ENCODE results near the gene PCYOX1L. TPM values are rescaled to one million over a fixed set of nuclear protein-coding genes. Genes with fewer than 3 reads are reported as not detected.

The PCYOX1L gene
- total and polyA plus RNA-seq, 9 of the 15 experiments (the other 6 are each of a cell fraction or from before 2014, with no cell fraction given): 2.3 to 17.9 (median 6.0) TPM

DNA sequence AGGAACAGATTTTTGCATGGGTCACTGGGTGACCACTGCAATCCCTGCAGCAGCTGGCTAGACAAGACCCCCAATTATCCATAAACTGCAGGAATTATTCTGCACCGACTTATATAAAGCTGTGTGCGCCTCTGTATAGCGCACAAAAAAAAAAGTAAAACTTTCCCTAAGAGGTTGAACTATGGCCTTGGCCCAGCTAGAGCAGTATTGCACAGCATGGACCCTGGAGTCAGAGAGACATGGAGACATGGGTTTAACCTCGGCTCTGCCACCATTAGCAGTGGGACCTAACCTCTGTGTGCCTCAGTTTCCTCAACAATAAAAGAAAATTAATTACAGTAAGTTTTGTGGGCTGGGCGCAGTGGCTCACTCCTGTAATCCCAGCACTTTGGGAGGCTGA, 29.7 kb upstream of the PCYOX1L start:
- no peak for DNase-seq (ENCODE audit: extremely low read depth in 1 of 4, low spot score in 3 of 4)
- H3K4me2 ChIP-seq (ENCODE audit: insufficient read depth, low read length): no peak overlapping the region
- in situ Hi-C loops (cut with MboI): no loop called here
- H3K9me1 ChIP-seq (ENCODE audit: control insufficient read depth, insufficient read depth, low read length): no peaks in the 10 kb centered on the region
- no TSS peak for BruUV-seq (replicated peaks)
- ChIA-PET POLR2A (interaction anchor here (0.8 to 1.0 kb wide), 3 partner anchors 17 to 29 kb away, joined by 3 read pairs; partner anchors contain the start of gene GRPEL2), CTCF (ENCODE audit: low intra/inter-chr PET ratio) (no interaction called here)
- H3K9me3 ChIP-seq (replicated peaks; ENCODE audit: control insufficient read depth, insufficient read depth, low read depth, low read length): no peaks in the 10 kb centered on the region
- H3K9ac ChIP-seq (ENCODE audit: insufficient read depth in 1 of 2, low read depth in 2 of 2, low read length in 2 of 2): no peak overlapping the region
- TF ChIP-seq ZEB2 (IDR thresholded peaks at IDR 0.05) (no peak), YBX1 (IDR thresholded peaks at IDR 0.05) (no peak)
- H3K27me3 ChIP-seq (ENCODE audit: control insufficient read depth in 2 of 2, insufficient read depth in 2 of 2, low read length in 2 of 2): 0 out of 5 replicates have a peak, but pooled peaks cover 0 to 5% of the 10 kb centered on the region in 2 experiments
- WGBS (ENCODE audit: insufficient coverage, low coverage, missing lambda C conversion rate): 59% methylated on average over 5 of the region's 5 CpGs
- no peak for ATAC-seq
- H3K36me3 ChIP-seq (ENCODE audit: control insufficient read depth, insufficient read depth, low read length): no peaks in the 10 kb centered on the region
- intact Hi-C loops (cut with micrococcal nuclease): no loop called here
- H3K27ac ChIP-seq (ENCODE audit: extremely low read depth, low read depth, low read length): no peak overlapping the region
- H3K79me2 ChIP-seq (ENCODE audit: control insufficient read depth, insufficient read depth, low read length): no peaks in the 10 kb centered on the region
- no peak for FAIRE-seq
- no peaks in the 10 kb centered on the region; a peak in 1 of 5 replicates for H3K4me1 ChIP-seq (replicated peaks in 1 of 2; ENCODE audit: control insufficient read depth in 2 of 2, insufficient read depth in 2 of 2, low read length in 2 of 2)
- H4K20me1 ChIP-seq (replicated peaks; ENCODE audit: control insufficient read depth, insufficient read depth, low read length): no peaks in the 10 kb centered on the region
- H2AFZ ChIP-seq (ENCODE audit: low read depth, low read length): no peak overlapping the region; the same call in 1 of the 2 replicates
- no peak overlapping the region for H3K4me3 ChIP-seq

- Histone ChIP-seq H3K27ac (ENCODE audit: extremely low read depth, low read depth, low read length) (no peak overlapping the region), H3K9ac (ENCODE audit: insufficient read depth in 1 of 2, low read depth in 2 of 2, low read length in 2 of 2) (no peak overlapping the region), H3K4me2 (ENCODE audit: insufficient read depth, low read length) (no peak overlapping the region), H3K36me3 (ENCODE audit: control insufficient read depth, insufficient read depth, low read length) (no peaks in the 10 kb centered on the region), H2AFZ (ENCODE audit: low read depth, low read length) (no peak overlapping the region), H3K4me1 (replicated peaks in 1 of 2; ENCODE audit: control insufficient read depth in 2 of 2, insufficient read depth in 2 of 2, low read length in 2 of 2) (no peaks in the 10 kb centered on the region), H3K27me3 (ENCODE audit: control insufficient read depth in 2 of 2, insufficient read depth in 2 of 2, low read length in 2 of 2) (peaks cover 0 to 5% of the 10 kb centered on the region in 2 experiments; a peak in 1 of 5 replicates), H3K79me2 (ENCODE audit: control insufficient read depth, insufficient read depth, low read length) (no peaks in the 10 kb centered on the region), H3K9me3 (replicated peaks; ENCODE audit: control insufficient read depth, insufficient read depth, low read depth, low read length) (no peaks in the 10 kb centered on the region), H3K4me3 (no peak overlapping the region), H4K20me1 (replicated peaks; ENCODE audit: control insufficient read depth, insufficient read depth, low read length) (no peaks in the 10 kb centered on the region), H3K9me1 (ENCODE audit: control insufficient read depth, insufficient read depth, low read length) (no peaks in the 10 kb centered on the region)
- intact Hi-C loops (cut with micrococcal nuclease) (no loop called here), in situ Hi-C loops (cut with MboI) (no loop called here)
- ChIA-PET POLR2A (interaction anchor here (0.6 to 2.8 kb wide), 5 partner anchors 11 to 145 kb away, joined by 3 to 11 read pairs (median 3); partner anchors contain the start of gene GRPEL2), CTCF (ENCODE audit: low intra/inter-chr PET ratio) (no interaction called here)
- TF ChIP-seq CTCF (IDR thresholded peaks at IDR 0.05 in 2 of 3, conservative IDR thresholded peaks at IDR 0.05 in 1 of 3; ENCODE audit: insufficient read depth in 2 of 3, low read depth in 1 of 3, low read length in 3 of 3) (no peak), CSDE1 (IDR thresholded peaks at IDR 0.05) (no peak), ZNF224 (CRISPR knock-in tag; IDR thresholded peaks at IDR 0.05) (no peak), SP1 (CRISPR knock-in tag; IDR thresholded peaks at IDR 0.05) (no peak), KLF13 (tag; IDR thresholded peaks at IDR 0.05; ENCODE audit: borderline replicate concordance, low read depth) (no peak), IRF2 (CRISPR knock-in tag; IDR thresholded peaks at IDR 0.05) (no peak), SRSF1 (IDR thresholded peaks at IDR 0.05; ENCODE audit: low read depth, low read length) (no peak), ATF3 (IDR thresholded peaks at IDR 0.05) (no peak), ATF3 (CRISPR knock-in tag; conservative IDR thresholded peaks at IDR 0.05) (no peak), SMARCA4 (IDR thresholded peaks at IDR 0.05) (no peak), HLTF (IDR thresholded peaks at IDR 0.05) (no peak), CCAR2 (IDR thresholded peaks at IDR 0.05; ENCODE audit: low read depth, low read length) (no peak)
- WGBS (ENCODE audit: insufficient coverage, low coverage, missing lambda C conversion rate): 21% methylated on average over 2 of the region's 2 CpGs
- BruUV-seq (replicated peaks): no TSS peak
- FAIRE-seq (no peak), DNase-seq (ENCODE audit: extremely low read depth in 1 of 4, low spot score in 3 of 4) (no peak), ATAC-seq (no peak)
Measured at GRCh38 chr5:149333711-149334443, 24.0 kb upstream of the PCYOX1L start.

All from K562 (cell line).